ENCODE measurements around the gene PPP4R1. TPM values are rescaled to one million over a fixed set of nuclear protein-coding genes. Genes with fewer than 3 reads are reported as not detected.

Gene PPP4R1
- total RNA-seq, 1 experiment from 2014 or later: 106 TPM

DNA sequence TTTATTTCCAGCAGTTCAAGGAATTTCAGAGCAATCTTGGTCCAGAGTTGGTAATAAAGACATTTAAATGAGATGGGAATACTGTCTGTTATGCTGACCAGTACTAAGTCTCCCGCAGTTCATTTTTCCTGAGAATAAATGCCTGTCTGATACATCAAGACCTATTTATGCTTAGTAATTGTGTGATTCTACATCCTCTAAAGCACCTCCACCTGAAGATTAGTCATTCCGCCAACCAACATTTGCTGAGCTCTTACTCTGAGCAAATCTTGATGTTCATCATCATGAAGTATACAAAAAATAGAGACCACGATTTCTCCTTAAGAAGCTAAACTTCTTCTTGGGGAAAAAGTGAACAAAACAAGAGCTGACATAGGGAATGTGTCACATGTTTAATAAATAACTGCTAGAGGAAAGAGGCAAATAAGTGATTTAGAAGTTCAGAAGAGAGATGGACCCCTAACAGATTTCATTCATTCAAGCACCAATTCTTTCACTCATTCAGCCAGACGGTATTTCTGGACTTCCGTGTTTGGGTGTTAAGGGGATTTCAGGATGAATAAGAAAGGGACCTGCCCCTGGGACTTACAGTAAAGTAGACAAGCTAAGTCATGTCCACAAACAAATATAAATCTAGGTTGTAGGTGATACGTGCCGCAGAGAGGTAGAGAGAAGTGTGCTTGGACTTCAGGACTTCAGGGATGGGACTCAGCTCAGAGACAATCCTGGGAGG is 34.2 kb upstream of the PPP4R1 start:
- Histone ChIP-seq H2AFZ (ENCODE audit: low read length) (no peak overlapping the region), H3K23ac (ENCODE audit: insufficient read length, low read depth, low read length) (no peak overlapping the region), H3K9me3 (ENCODE audit: control insufficient read depth, low read depth, low read length) (no peaks in the 10 kb centered on the region), H3K14ac (ENCODE audit: insufficient read depth, low read length) (no peak overlapping the region), H2BK15ac (ENCODE audit: low read depth, low read length) (no peak overlapping the region), H3K9ac (ENCODE audit: extremely low read depth, insufficient read length, low read length) (no peak overlapping the region), H4K20me1 (ENCODE audit: control insufficient read depth, insufficient read depth, insufficient read length) (no peaks in the 10 kb centered on the region), H2BK5ac (ENCODE audit: insufficient read length, low read length) (no peak overlapping the region), H4K91ac (ENCODE audit: insufficient read length, low read depth, low read length) (no peak overlapping the region), H3K23me2 (ENCODE audit: insufficient read length, low read depth, low read length, poor library complexity, severe bottlenecking) (no peaks in the 10 kb centered on the region), H3K4me1 (ENCODE audit: insufficient read depth, low read length) (no peaks in the 10 kb centered on the region; the same call in 1 of the 2 replicates), H2BK12ac (ENCODE audit: insufficient read length, low read depth, low read length) (no peak overlapping the region), H3K18ac (ENCODE audit: insufficient read length, low read depth, low read length) (no peak overlapping the region), H2BK120ac (ENCODE audit: low read depth, low read length, poor library complexity, severe bottlenecking) (no peak overlapping the region), H3K4ac (ENCODE audit: low read depth, low read length) (no peak overlapping the region), H3K4me2 (ENCODE audit: insufficient read depth, insufficient read length, low read length) (no peak overlapping the region), H3K56ac (ENCODE audit: insufficient read length, low read depth, low read length) (no peak overlapping the region), H3K79me1 (ENCODE audit: insufficient read depth, low read depth, low read length, poor library complexity, severe bottlenecking) (no peaks in the 10 kb centered on the region), H2BK20ac (ENCODE audit: low read depth, low read length, poor library complexity, severe bottlenecking) (no peak overlapping the region), H3T11ph (ENCODE audit: low read length) (no peak overlapping the region), H3K27me3 (ENCODE audit: insufficient read depth, low read length) (no peaks in the 10 kb centered on the region), H4K8ac (replicated peaks; ENCODE audit: insufficient read length, low read depth, low read length) (no peak overlapping the region), H2AK5ac (ENCODE audit: insufficient read length, low read length) (no peak overlapping the region), H3K27ac (ENCODE audit: insufficient read length, low read depth, low read length) (no peak overlapping the region), H3K79me2 (ENCODE audit: insufficient read depth, low read length) (no peaks in the 10 kb centered on the region), H4K5ac (ENCODE audit: insufficient read length, low read depth, low read length) (no peak overlapping the region)
- Mint-ChIP-seq H3K4me1 (peaks cover 10 to 20% of the 10 kb centered on the region in 2 experiments), H3K9me3 (no peaks in the 10 kb centered on the region), H3K27me3 (ENCODE audit: low read depth) (no peaks in the 10 kb centered on the region), H3K4me3 (no peak overlapping the region), H3K27ac (peak overlapping the region in 1 of 3 experiments; percentile 7; a peak in 3 of 7 replicates), H3K36me3 (ENCODE audit: insufficient read depth in 1 of 3, low read depth in 3 of 3) (no peaks in the 10 kb centered on the region; a peak in 1 of 7 replicates)
- no peak for DNase-seq
- no CpG with 5 or more reads among the region's 7 CpGs for WGBS (ENCODE audit: extremely low coverage, insufficient read length, low lambda C conversion rate)
- TF ChIP-seq, protein P1, sequence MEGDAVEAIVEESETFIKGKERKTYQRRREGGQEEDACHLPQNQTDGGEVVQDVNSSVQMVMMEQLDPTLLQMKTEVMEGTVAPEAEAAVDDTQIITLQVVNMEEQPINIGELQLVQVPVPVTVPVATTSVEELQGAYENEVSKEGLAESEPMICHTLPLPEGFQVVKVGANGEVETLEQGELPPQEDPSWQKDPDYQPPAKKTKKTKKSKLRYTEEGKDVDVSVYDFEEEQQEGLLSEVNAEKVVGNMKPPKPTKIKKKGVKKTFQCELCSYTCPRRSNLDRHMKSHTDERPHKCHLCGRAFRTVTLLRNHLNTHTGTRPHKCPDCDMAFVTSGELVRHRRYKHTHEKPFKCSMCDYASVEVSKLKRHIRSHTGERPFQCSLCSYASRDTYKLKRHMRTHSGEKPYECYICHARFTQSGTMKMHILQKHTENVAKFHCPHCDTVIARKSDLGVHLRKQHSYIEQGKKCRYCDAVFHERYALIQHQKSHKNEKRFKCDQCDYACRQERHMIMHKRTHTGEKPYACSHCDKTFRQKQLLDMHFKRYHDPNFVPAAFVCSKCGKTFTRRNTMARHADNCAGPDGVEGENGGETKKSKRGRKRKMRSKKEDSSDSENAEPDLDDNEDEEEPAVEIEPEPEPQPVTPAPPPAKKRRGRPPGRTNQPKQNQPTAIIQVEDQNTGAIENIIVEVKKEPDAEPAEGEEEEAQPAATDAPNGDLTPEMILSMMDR (conservative IDR thresholded peaks at IDR 0.05): no peak

All from H9 (cell line).